H9 (cell line): Measurements from ENCODE around the gene PROCA1. TPM values are rescaled to one million over a fixed set of nuclear protein-coding genes. Genes with fewer than 3 reads are reported as not detected.

Experiments used
- DNase-seq: peaks from one replicate; pipeline ENCODE4 v3.0.0-alpha.2; 2017
- H2AFZ ChIP-seq: one replicate; pipeline ENCODE4 v1.6.1; 2013; ENCODE audit warnings: mild to moderate bottlenecking, low read length, control low read depth, moderate library complexity
- H2AK5ac ChIP-seq: 2 replicates; pipeline ENCODE4 v1.6.1; 2013; ENCODE audit warnings: low read length, control low read depth, mixed read lengths; ENCODE audit not compliant: insufficient read length
- H2BK120ac ChIP-seq: one replicate; pipeline ENCODE4 v1.6.1; 2013; ENCODE audit warnings: low read depth, mild to moderate bottlenecking, low read length, control low read depth, inconsistent platforms; ENCODE audit not compliant: poor library complexity, severe bottlenecking
- H2BK12ac ChIP-seq: 2 replicates; pipeline ENCODE4 v1.6.1; 2013; ENCODE audit warnings: low read length, control low read depth, mixed read lengths, low read depth; ENCODE audit not compliant: insufficient read length
- H2BK15ac ChIP-seq: 2 replicates; pipeline ENCODE4 v1.6.1; 2013; ENCODE audit warnings: low read depth, low read length, control low read depth
- H2BK20ac ChIP-seq: one replicate; pipeline ENCODE4 v1.6.1; 2013; ENCODE audit warnings: low read depth, mild to moderate bottlenecking, low read length, control low read depth, inconsistent platforms; ENCODE audit not compliant: poor library complexity, severe bottlenecking
- H2BK5ac ChIP-seq: 2 replicates; pipeline ENCODE4 v1.6.1; 2013; ENCODE audit warnings: low read length, control low read depth, mixed read lengths; ENCODE audit not compliant: insufficient read length
- H3K14ac ChIP-seq: 2 replicates; pipeline ENCODE4 v1.6.1; 2013; ENCODE audit warnings: low read length, control low read depth; ENCODE audit not compliant: insufficient read depth
- H3K18ac ChIP-seq: 2 replicates; pipeline ENCODE4 v1.6.1; 2013; ENCODE audit warnings: low read depth, mild to moderate bottlenecking, mixed read lengths, low read length, control low read depth; ENCODE audit not compliant: insufficient read length
- H3K23ac ChIP-seq: 2 replicates; pipeline ENCODE4 v1.6.1; 2013; ENCODE audit warnings: low read length, control low read depth, mixed read lengths, low read depth; ENCODE audit not compliant: insufficient read length
- H3K23me2 ChIP-seq: 2 replicates; pipeline ENCODE4 v1.6.1; 2013; ENCODE audit warnings: low read depth, mild to moderate bottlenecking, mixed read lengths, low read length, control low read depth; ENCODE audit not compliant: insufficient read length, poor library complexity, severe bottlenecking
- H3K27ac ChIP-seq: 2 replicates; pipeline ENCODE4 v1.5.1; 2013; ENCODE audit warnings: low read length, control low read depth, mixed read lengths, low read depth; ENCODE audit not compliant: insufficient read length
- H3K27me3 ChIP-seq: 2 replicates; pipeline ENCODE4 v1.6.1; 2013; ENCODE audit warnings: low read length, control low read depth, inconsistent platforms; ENCODE audit not compliant: insufficient read depth
- H3K4ac ChIP-seq: 2 replicates; pipeline ENCODE4 v1.6.1; 2013; ENCODE audit warnings: low read depth, mild to moderate bottlenecking, control low read depth, inconsistent platforms, low read length, moderate library complexity
- H3K4me1 ChIP-seq: 2 replicates; pipeline ENCODE4 v1.6.1; 2013; ENCODE audit warnings: low read length, control low read depth, inconsistent platforms; ENCODE audit not compliant: insufficient read depth
- H3K4me2 ChIP-seq: 2 replicates; pipeline ENCODE4 v1.6.1; 2013; ENCODE audit warnings: low read length, control low read depth, mixed read lengths; ENCODE audit not compliant: insufficient read length, insufficient read depth
- H3K56ac ChIP-seq: 2 replicates; pipeline ENCODE4 v1.6.1; 2013; ENCODE audit warnings: low read depth, mild to moderate bottlenecking, mixed read lengths, low read length, control low read depth; ENCODE audit not compliant: insufficient read length
- H3K79me1 ChIP-seq: 2 replicates; pipeline ENCODE4 v1.6.1; 2013; ENCODE audit warnings: low read depth, mild to moderate bottlenecking, moderate library complexity, low read length, control low read depth, inconsistent platforms; ENCODE audit not compliant: insufficient read depth, poor library complexity, severe bottlenecking
- H3K79me2 ChIP-seq: 2 replicates; pipeline ENCODE4 v1.6.1; 2013; ENCODE audit warnings: low read length, control low read depth, inconsistent platforms; ENCODE audit not compliant: insufficient read depth
- H3K9ac ChIP-seq: 2 replicates; pipeline ENCODE4 v1.6.1; 2013; ENCODE audit warnings: low read length, control low read depth, mixed read lengths; ENCODE audit not compliant: insufficient read length; ENCODE audit errors: extremely low read depth
- H3K9me3 ChIP-seq: one replicate; pipeline ENCODE4 v1.6.1; 2013; ENCODE audit warnings: low read depth, low read length, inconsistent platforms; ENCODE audit not compliant: control insufficient read depth
- H3T11ph ChIP-seq: one replicate; pipeline ENCODE4 v1.6.1; 2013; ENCODE audit warnings: mild to moderate bottlenecking, low read length, control low read depth, inconsistent platforms
- H4K20me1 ChIP-seq: one replicate; pipeline ENCODE4 v1.6.1; 2013; ENCODE audit not compliant: control insufficient read depth, insufficient read length, insufficient read depth
- H4K5ac ChIP-seq: 2 replicates; pipeline ENCODE4 v1.6.1; 2013; ENCODE audit warnings: low read depth, mild to moderate bottlenecking, mixed read lengths, low read length, control low read depth; ENCODE audit not compliant: insufficient read length
- H4K8ac ChIP-seq: replicated peaks from 2 replicates; pipeline ENCODE4 v1.6.1; 2013; ENCODE audit warnings: low read length, control low read depth, mixed read lengths, low read depth; ENCODE audit not compliant: insufficient read length
- H4K91ac ChIP-seq: 2 replicates; pipeline ENCODE4 v1.6.1; 2013; ENCODE audit warnings: low read depth, mild to moderate bottlenecking, moderate library complexity, mixed read lengths, low read length, control low read depth; ENCODE audit not compliant: insufficient read length
- H3K27ac Mint-ChIP-seq, 3 experiments: 2 replicates in 2 of 3; 3 replicates in 1 of 3; pipeline ENCODE4 v1.8.0; 2020 to 2021; ENCODE audit warnings: mixed read lengths in 3 of 3, mild to moderate bottlenecking in 1 of 3, moderate library complexity in 1 of 3
- H3K27me3 Mint-ChIP-seq: 2 replicates; pipeline ENCODE4 v1.8.0; 2021; ENCODE audit warnings: low read depth, mild to moderate bottlenecking, moderate library complexity, mixed read lengths
- H3K36me3 Mint-ChIP-seq, 3 experiments: 2 replicates in 2 of 3; 3 replicates in 1 of 3; pipeline ENCODE4 v1.8.0; 2020 to 2021; ENCODE audit warnings: low read depth in 3 of 3, mixed read lengths in 3 of 3; ENCODE audit not compliant: insufficient read depth in 1 of 3
- H3K4me1 Mint-ChIP-seq, 2 experiments: 2 replicates each; pipeline ENCODE4 v1.8.0; 2020; ENCODE audit warnings: mixed read lengths in 2 of 2
- H3K4me3 Mint-ChIP-seq, 2 experiments: 2 replicates in 1 of 2; 3 replicates in 1 of 2; pipeline ENCODE4 v1.8.0; 2020 to 2021; ENCODE audit warnings: mild to moderate bottlenecking in 2 of 2, mixed read lengths in 2 of 2, moderate library complexity in 1 of 2
- H3K9me3 Mint-ChIP-seq, 2 experiments: 2 replicates in 1 of 2; 3 replicates in 1 of 2; pipeline ENCODE4 v1.8.0; 2020; ENCODE audit warnings: mild to moderate bottlenecking in 2 of 2, mixed read lengths in 2 of 2, moderate library complexity in 1 of 2
- CTCF ChIP-seq: fragments of 200-600 bp; sonication (generic); conservative IDR thresholded peaks from 3 replicates; pipeline ENCODE4 v1.8.0; 2021; ENCODE audit warnings: antibody characterized with exemption, mild to moderate bottlenecking
- WGBS: extraction: QIAGEN DNeasy Blood & Tissue Kit; methylation state at CpG from one replicate; pipeline ENCODE4 v1.1.7; 2013; ENCODE audit warnings: missing lambda C conversion rate, low lambda C conversion rate, mixed read lengths; ENCODE audit not compliant: insufficient read length; ENCODE audit errors: extremely low coverage; 5-methylcytosine and 5-hydroxymethylcytosine counted together
- total RNA-seq: library from RNA; stranded (reverse); gene quantifications from 2 replicates; pipeline ENCODE4 v1.2.1, GENCODE V29; 2021

PROCA1 gene
- total RNA-seq, 1 experiment from 2014 or later: 15.0 TPM

- H3K27ac ChIP-seq: no peak overlapping the region
- peaks cover 26 to 53% (median 43%) of the 10 kb centered on the region in 3 experiments for H3K36me3 Mint-ChIP-seq
- no peaks in the 10 kb centered on the region for H3K4me1 Mint-ChIP-seq
- H2AFZ ChIP-seq: no peak overlapping the region
- H3K4me2 ChIP-seq: no peak overlapping the region
- H3K27me3 ChIP-seq: no peaks in the 10 kb centered on the region
- H4K5ac ChIP-seq: no peak overlapping the region
- no peaks in the 10 kb centered on the region for H4K20me1 ChIP-seq
- no peak for TF ChIP-seq CTCF
- no peak overlapping the region for H3T11ph ChIP-seq
- no peak overlapping the region for H2BK5ac ChIP-seq
- H4K91ac ChIP-seq: no peak overlapping the region
- H3K4me3 Mint-ChIP-seq: no peak overlapping the region
- H3K56ac ChIP-seq: no peak overlapping the region
- no peaks in the 10 kb centered on the region for H3K4me1 ChIP-seq
- H3K79me2 ChIP-seq: peaks cover under 1% of the 10 kb centered on the region; the same call in 1 of the 2 replicates
- no peak for DNase-seq
- peaks cover 16 to 18% of the 10 kb centered on the region in 2 experiments for H3K9me3 Mint-ChIP-seq
- no peak overlapping the region for H3K27ac Mint-ChIP-seq
- no peak overlapping the region for H3K4ac ChIP-seq
- H2BK20ac ChIP-seq: no peak overlapping the region
- whole genome bisulfite sequencing: no CpG with 5 or more reads among the region's 5 CpGs
- H2AK5ac ChIP-seq: no peak overlapping the region
- no peak overlapping the region for H3K9ac ChIP-seq
- H3K79me1 ChIP-seq: peaks cover 2% of the 10 kb centered on the region
- no peak overlapping the region for H2BK15ac ChIP-seq
- no peaks in the 10 kb centered on the region for H3K9me3 ChIP-seq
- no peak overlapping the region for H4K8ac ChIP-seq
- H2BK12ac ChIP-seq: no peak overlapping the region
- no peak overlapping the region for H3K14ac ChIP-seq
- H2BK120ac ChIP-seq: no peak overlapping the region
- no peaks in the 10 kb centered on the region for H3K27me3 Mint-ChIP-seq
- H3K18ac ChIP-seq: no peak overlapping the region
- no peaks in the 10 kb centered on the region for H3K23me2 ChIP-seq
- no peak overlapping the region for H3K23ac ChIP-seq
Measured at GRCh38 chr17:28655160-28655559, 56.5 kb downstream of the PROCA1 start.

Other genes starting within 250 kb of the PROCA1 start
- gene SLC13A2, start 238.2 kb downstream of the PROCA1 start, total RNA-seq: not detected in 2 replicates
- gene FOXN1, start 205.5 kb downstream of the PROCA1 start, total RNA-seq: not detected in 2 replicates
- gene UNC119, start 159.3 kb downstream of the PROCA1 start, total RNA-seq: 36.9 and 38.3 TPM in 2 replicates
- gene PIGS, start 140.4 kb downstream of the PROCA1 start, total RNA-seq: 40.3 and 45.8 TPM in 2 replicates
- 53.2 and 58.0 TPM in 2 replicates for gene ALDOC, start 135.0 kb downstream of the PROCA1 start, total RNA-seq
- gene SPAG5, start 112.9 kb downstream of the PROCA1 start, total RNA-seq: 114 and 122 TPM in 2 replicates
- 25.2 and 25.8 TPM in 2 replicates for gene RSKR, start 97.7 kb downstream of the PROCA1 start, total RNA-seq
- 137 and 142 TPM in 2 replicates for gene BLTP2, start 66.7 kb downstream of the PROCA1 start, total RNA-seq
- 40.2 TPM in 2 replicates for gene SDF2, start 50.0 kb downstream of the PROCA1 start, total RNA-seq
- gene SUPT6H, start 49.7 kb downstream of the PROCA1 start, total RNA-seq: 78.5 and 85.8 TPM in 2 replicates
- 189 and 190 TPM in 2 replicates for gene RAB34, start 6.0 kb upstream of the PROCA1 start, total RNA-seq
- gene RPL23A, start 8.1 kb upstream of the PROCA1 start, total RNA-seq: 2,008 and 2,053 TPM in 2 replicates
- gene TLCD1, start 14.3 kb upstream of the PROCA1 start, total RNA-seq: 46.4 and 50.7 TPM in 2 replicates
- 16.6 and 18.8 TPM in 2 replicates for gene NEK8, start 16.9 kb upstream of the PROCA1 start, total RNA-seq
- 227 and 237 TPM in 2 replicates for gene TRAF4, start 32.1 kb upstream of the PROCA1 start, total RNA-seq
- gene FAM222B, start 130.9 kb upstream of the PROCA1 start, total RNA-seq: 76.1 and 77.1 TPM in 2 replicates
- 61.7 and 67.8 TPM in 2 replicates for gene ERAL1, start 143.1 kb upstream of the PROCA1 start, total RNA-seq
- gene FLOT2, start 185.8 kb upstream of the PROCA1 start, total RNA-seq: 173 and 185 TPM in 2 replicates
- gene DHRS13, start 191.2 kb upstream of the PROCA1 start, total RNA-seq: 28.6 and 29.6 TPM in 2 replicates
- 62.1 and 68.5 TPM in 2 replicates for gene PHF12, start 239.6 kb upstream of the PROCA1 start, total RNA-seq